GM12878 (cell line): ENCODE data around the gene DSG4. TPM values are rescaled to one million over a fixed set of nuclear protein-coding genes. Genes with fewer than 3 reads are reported as not detected.

Experiments used
- ATAC-seq: fragments of 200-7000 bp; cut with Tn5 transposase; 3 replicates; pipeline ENCODE4 v1.9.1; 2020; ENCODE audit warnings: mild to moderate bottlenecking, moderate library complexity
- BruUV-seq: library from RNA; stranded (reverse); fragments of 400-500 nt; replicated peaks from 2 replicates; lab custom pipeline; 2021; lab: Mats Ljungman, UMichigan
- CTCF ChIA-PET: fragments of 300-600 bp; sonication (Branson Sonifier 250); formaldehyde crosslinking; extraction: SDS; loops from one replicate; lab custom pipeline; 2021; ENCODE audit warnings: inconsistent platforms; lab: Yijun Ruan, JAX
- POLR2A ChIA-PET: fragments of 350-600 bp; formaldehyde crosslinking; extraction: SDS; loops from one replicate; lab custom pipeline; 2021; ENCODE audit warnings: inconsistent platforms; lab: Charles Lee
- RAD21 ChIA-PET: fragments of 300-600 bp; sonication (Branson Sonifier 250); formaldehyde crosslinking; loops from one replicate; lab custom pipeline; 2023; ENCODE audit warnings: antibody characterized with exemption; ENCODE audit not compliant: unreplicated experiment; lab: Charles Lee
- SMC1A ChIA-PET: fragments of 300-600 bp; sonication (Branson Sonifier 250); formaldehyde crosslinking; loops from one replicate; lab custom pipeline; 2023; ENCODE audit not compliant: unreplicated experiment, uncharacterized antibody; lab: Charles Lee
- DNase-seq: peaks from one replicate; pipeline ENCODE4 v3.0.0-alpha.2; 2011; ENCODE audit warnings: low read depth, low spot score
- FAIRE-seq: peaks from 3 replicates; lab custom pipeline; 2011; peaks lifted over from hg19 to GRCh38; lab: Jason Lieb, UNC
- H2AFZ ChIP-seq: 2 replicates; pipeline ENCODE4 v1.6.0; 2011; ENCODE audit warnings: low read depth, low read length, control low read depth; ENCODE audit not compliant: control insufficient read depth
- H3K27ac ChIP-seq: 2 replicates; pipeline ENCODE4 v1.5.1; 2011; ENCODE audit warnings: control low read depth; ENCODE audit not compliant: control insufficient read depth, insufficient read depth
- H3K27me3 ChIP-seq, 2 experiments: replicated peaks in 1 of 2; 2 replicates each; pipeline versions ENCODE4 v1.6.0 to v1.6.1; 2011; ENCODE audit warnings: low read length in 1 of 2; ENCODE audit not compliant: control insufficient read depth in 2 of 2, insufficient read depth in 2 of 2
- H3K36me3 ChIP-seq, 2 experiments: 2 replicates each; pipeline ENCODE4 v1.5.1; 2011; ENCODE audit warnings: low read length in 1 of 2; ENCODE audit not compliant: control insufficient read depth in 2 of 2, insufficient read depth in 2 of 2
- H3K4me1 ChIP-seq: 2 replicates; pipeline ENCODE4 v1.6.1; 2011; ENCODE audit warnings: mild to moderate bottlenecking, low read length, moderate library complexity, mixed read lengths; ENCODE audit not compliant: control insufficient read depth, insufficient read depth
- H3K4me2 ChIP-seq: 2 replicates; pipeline ENCODE4 v1.6.0; 2011; ENCODE audit warnings: control low read depth; ENCODE audit not compliant: control insufficient read depth, insufficient read depth
- H3K4me3 ChIP-seq: fragments of 200-600 bp; sonication (generic); 2 replicates; pipeline ENCODE4 v1.5.1; 2016
- H3K79me2 ChIP-seq: 2 replicates; pipeline ENCODE4 v1.6.0; 2011; ENCODE audit warnings: low read length; ENCODE audit not compliant: control insufficient read depth, insufficient read depth
- H3K9ac ChIP-seq: 2 replicates; pipeline ENCODE4 v1.8.0; 2011; ENCODE audit warnings: low read length, control low read depth, mixed read lengths; ENCODE audit not compliant: control insufficient read depth, insufficient read depth
- H3K9me3 ChIP-seq: replicated peaks from 3 replicates; pipeline ENCODE4 v1.5.1; 2011; ENCODE audit warnings: mild to moderate bottlenecking, low read length; ENCODE audit not compliant: control insufficient read depth, insufficient read depth
- H4K20me1 ChIP-seq: 2 replicates; pipeline ENCODE4 v1.6.0; 2011; ENCODE audit not compliant: control insufficient read depth, insufficient read depth
- NR2C2 ChIP-seq: IDR thresholded peaks from 2 replicates; pipeline ENCODE4 v1.6.1; 2011; ENCODE audit warnings: borderline replicate concordance, low read depth; ENCODE audit not compliant: control insufficient read depth, insufficient read length
- PBX3 ChIP-seq: IDR thresholded peaks from 2 replicates; pipeline ENCODE4 v1.6.1; 2011; ENCODE audit warnings: mild to moderate bottlenecking, low read depth, low read length, moderate library complexity; ENCODE audit not compliant: insufficient replicate concordance
- WGBS: methylation state at CpG from one replicate; pipeline ENCODE4 v1.1.6; 2016; ENCODE audit warnings: low lambda C conversion rate; ENCODE audit not compliant: insufficient replicate concordance, insufficient coverage; ENCODE audit errors: missing lambda C conversion rate; 5-methylcytosine and 5-hydroxymethylcytosine counted together
- in situ Hi-C: fragments of 300-500 bp; cut with MboI; formaldehyde crosslinking; loops from 9 replicates; pipeline ENCODE4 v1.14.3; 2018; ENCODE audit warnings: mixed read lengths
- intact Hi-C: fragments of 100-400 bp; cut with micrococcal nuclease; formaldehyde crosslinking; loops from one replicate; pipeline ENCODE4 v1.14.2; 2022; ENCODE audit not compliant: unreplicated experiment
- polyA plus RNA-seq, 11 experiments: library from polyadenylated mRNA; depleted of rRNA in 4 of 11; unstranded in 6 of 11; stranded (reverse) in 5 of 11; fragments of >200 nt; fragmentation: Nextera tagmentation in 4 of 11; fragmentation: Illumina TruSeq in 1 of 11; extraction: Ambion mirVana in 4 of 11; extraction: Trizol in 1 of 11; gene quantifications; 1 replicate in 1 of 11; 2 replicates in 10 of 11; pipeline versions ENCODE4 v1.2.1 to v1.2.3, GENCODE V29; 2011 to 2016; ENCODE audit warnings: inconsistent platforms in 2 of 11, missing spikeins in 2 of 11, low read depth in 1 of 11
- small RNA-seq: library from RNA; depleted of rRNA; stranded (forward); fragments of <200 nt; gene quantifications from one replicate; pipeline ENCODE3, GENCODE V24; 2014
- total RNA-seq, 4 experiments: library from RNA; depleted of rRNA in 3 of 4; stranded (reverse); fragments of >200 nt in 3 of 4; fragmentation: Illumina TruSeq in 1 of 4; extraction: Trizol in 1 of 4; gene quantifications; 2 replicates each; pipeline versions ENCODE4 v1.2.1 to v1.2.3, GENCODE V29; 2013 to 2021

Gene DSG4
- total and polyA plus RNA-seq, 10 of the 15 experiments (the other 5 are each of a cell fraction or from before 2014, with no cell fraction given) = 0.07 to 0.59 (median 0.17) TPM; not detected in 1

- no peak for TF ChIP-seq PBX3
Observed at GRCh38 chr18:31451625-31452024, 75.0 kb downstream of the DSG4 start (continued).

- no peak overlapping the region for H3K27ac ChIP-seq
- intact Hi-C loops = no loop called here
- no peak for DNase-seq
- no peak overlapping the region for H3K4me2 ChIP-seq
- H2AFZ ChIP-seq = no peak overlapping the region
- no peak for FAIRE-seq
- H3K4me1 ChIP-seq = no peaks in the 10 kb centered on the region
- no peak overlapping the region for H3K9ac ChIP-seq
- no peaks in the 10 kb centered on the region for H3K79me2 ChIP-seq
- SMC1A ChIA-PET = interaction anchor here (0.6 kb wide), 2 partner anchors 42 to 164 kb away, joined by 3 to 4 read pairs; no protein-coding TSS in a partner anchor
- POLR2A ChIA-PET = no interaction called here
- no peaks in the 10 kb centered on the region for H3K27me3 ChIP-seq
- in situ Hi-C loops = no loop called here
- TF ChIP-seq NR2C2 = no peak
- CTCF ChIA-PET = interaction anchor here (0.6 kb wide), 1 partner anchor 108 kb away, joined by 3 read pairs; no protein-coding TSS in a partner anchor
- H3K4me3 ChIP-seq = no peak overlapping the region
- no peaks in the 10 kb centered on the region for H3K36me3 ChIP-seq
- ATAC-seq = no peak
- WGBS = 52% methylated on average over 3 of the region's 3 CpGs
- RAD21 ChIA-PET = interaction anchor here (1.0 kb wide), 1 partner anchor 46 kb away, joined by 5 read pairs; no protein-coding TSS in a partner anchor
- no peaks in the 10 kb centered on the region for H4K20me1 ChIP-seq
- H3K9me3 ChIP-seq = no peaks in the 10 kb centered on the region
- BruUV-seq = no TSS peak
Observed at GRCh38 chr18:31454066-31454708, 77.6 kb downstream of the DSG4 start.

Small RNA genes within 50 kb of the gene (small RNA-seq; reads per million reads assigned to genes)
- gene RF00019 (not detected), gene RNU6-167P (not detected)

Other genes starting within 250 kb of the DSG4 start
- 0.51 and 0.71 TPM in 2 replicates for gene DSC1, start 213.9 kb upstream of the DSG4 start, total RNA-seq (2014; rRNA removed)
- 0.64 and 0.67 TPM in 2 replicates for gene DSC1, start 213.9 kb upstream of the DSG4 start, total RNA-seq (2014; rRNA removed; fragmentation: Illumina TruSeq; extraction: Trizol)
- gene DSC1, start 213.9 kb upstream of the DSG4 start, total RNA-seq (2021) = 0.40 and 0.44 TPM in 2 replicates
- not detected in 2 replicates for gene DSC1, start 213.9 kb upstream of the DSG4 start, polyA plus RNA-seq (2011; rRNA removed)
- 0.40 TPM in 2 replicates for gene DSC1, start 213.9 kb upstream of the DSG4 start, polyA plus RNA-seq (2014; fragmentation: Illumina TruSeq; extraction: Trizol)
- gene DSC1, start 213.9 kb upstream of the DSG4 start, polyA plus RNA-seq (2014; fragmentation: Nextera tagmentation; extraction: Ambion mirVana) = under 1 TPM; 0.35 to 0.84 TPM
- 0.14 and 0.24 TPM in 2 replicates for gene DSC1, start 213.9 kb upstream of the DSG4 start, polyA plus RNA-seq (2014; rRNA removed)
- under 1 TPM; 0.43 to 0.51 TPM for gene DSC1, start 213.9 kb upstream of the DSG4 start, polyA plus RNA-seq (2016; fragmentation: Nextera tagmentation; extraction: Ambion mirVana)
- 4.9 and 5.2 TPM in 2 replicates for gene DSG1, start 58.6 kb upstream of the DSG4 start, total RNA-seq (2014; rRNA removed)
- gene DSG1, start 58.6 kb upstream of the DSG4 start, total RNA-seq (2014; rRNA removed; fragmentation: Illumina TruSeq; extraction: Trizol) = 4.5 and 5.0 TPM in 2 replicates
- 2.8 and 3.9 TPM in 2 replicates for gene DSG1, start 58.6 kb upstream of the DSG4 start, total RNA-seq (2021)
- gene DSG1, start 58.6 kb upstream of the DSG4 start, polyA plus RNA-seq (2011; rRNA removed) = 0.10 TPM in 1 of 2 replicates, not detected in the other
- 3.6 and 4.6 TPM in 2 replicates for gene DSG1, start 58.6 kb upstream of the DSG4 start, polyA plus RNA-seq (2014; fragmentation: Illumina TruSeq; extraction: Trizol)
- under 1 TPM; 0.48 to 0.71 TPM for gene DSG1, start 58.6 kb upstream of the DSG4 start, polyA plus RNA-seq (2014; fragmentation: Nextera tagmentation; extraction: Ambion mirVana)
- gene DSG1, start 58.6 kb upstream of the DSG4 start, polyA plus RNA-seq (2014; rRNA removed) = 1.7 and 2.0 TPM in 2 replicates
- 1 to 10 TPM; 2.3 to 3.5 TPM for gene DSG1, start 58.6 kb upstream of the DSG4 start, polyA plus RNA-seq (2016; fragmentation: Nextera tagmentation; extraction: Ambion mirVana)
- gene DSG3, start 71.0 kb downstream of the DSG4 start, total RNA-seq (2014; rRNA removed) = 0.28 and 0.49 TPM in 2 replicates
- gene DSG3, start 71.0 kb downstream of the DSG4 start, total RNA-seq (2014; rRNA removed; fragmentation: Illumina TruSeq; extraction: Trizol) = 0.36 and 0.41 TPM in 2 replicates
- gene DSG3, start 71.0 kb downstream of the DSG4 start, total RNA-seq (2021) = 0.24 and 0.31 TPM in 2 replicates
- gene DSG3, start 71.0 kb downstream of the DSG4 start, polyA plus RNA-seq (2011; rRNA removed) = 0.01 TPM in 1 of 2 replicates, not detected in the other
- gene DSG3, start 71.0 kb downstream of the DSG4 start, polyA plus RNA-seq (2014; fragmentation: Illumina TruSeq; extraction: Trizol) = 0.27 and 0.34 TPM in 2 replicates
- gene DSG3, start 71.0 kb downstream of the DSG4 start, polyA plus RNA-seq (2014; fragmentation: Nextera tagmentation; extraction: Ambion mirVana) = under 1 TPM; 0.05 to 0.14 TPM
- 0.16 and 0.32 TPM in 2 replicates for gene DSG3, start 71.0 kb downstream of the DSG4 start, polyA plus RNA-seq (2014; rRNA removed)
- gene DSG3, start 71.0 kb downstream of the DSG4 start, polyA plus RNA-seq (2016; fragmentation: Nextera tagmentation; extraction: Ambion mirVana) = under 1 TPM; 0.21 to 0.31 TPM
- gene DSG2, start 121.4 kb downstream of the DSG4 start, total RNA-seq (2014; rRNA removed) = 23.7 and 26.1 TPM in 2 replicates
- 35.7 and 39.3 TPM in 2 replicates for gene DSG2, start 121.4 kb downstream of the DSG4 start, total RNA-seq (2014; rRNA removed; fragmentation: Illumina TruSeq; extraction: Trizol)
- gene DSG2, start 121.4 kb downstream of the DSG4 start, total RNA-seq (2021) = 30.5 and 30.9 TPM in 2 replicates
- 40.5 and 48.9 TPM in 2 replicates for gene DSG2, start 121.4 kb downstream of the DSG4 start, polyA plus RNA-seq (2011; rRNA removed)
- gene DSG2, start 121.4 kb downstream of the DSG4 start, polyA plus RNA-seq (2014; fragmentation: Illumina TruSeq; extraction: Trizol) = 46.2 and 53.5 TPM in 2 replicates
- gene DSG2, start 121.4 kb downstream of the DSG4 start, polyA plus RNA-seq (2014; fragmentation: Nextera tagmentation; extraction: Ambion mirVana) = 10 to 100 TPM; 11.7 to 12.7 TPM
- 23.1 and 28.5 TPM in 2 replicates for gene DSG2, start 121.4 kb downstream of the DSG4 start, polyA plus RNA-seq (2014; rRNA removed)
- gene DSG2, start 121.4 kb downstream of the DSG4 start, polyA plus RNA-seq (2016; fragmentation: Nextera tagmentation; extraction: Ambion mirVana) = 10 to 100 TPM; 25.2 to 27.4 TPM
- not detected in 2 replicates for gene TTR, start 215.1 kb downstream of the DSG4 start, total RNA-seq (2014; rRNA removed)
- not detected in 2 replicates for gene TTR, start 215.1 kb downstream of the DSG4 start, total RNA-seq (2014; rRNA removed; fragmentation: Illumina TruSeq; extraction: Trizol)
- gene TTR, start 215.1 kb downstream of the DSG4 start, total RNA-seq (2021) = 0.93 and 1.2 TPM in 2 replicates
- not detected in 2 replicates for gene TTR, start 215.1 kb downstream of the DSG4 start, polyA plus RNA-seq (2011; rRNA removed)
- gene TTR, start 215.1 kb downstream of the DSG4 start, polyA plus RNA-seq (2014; fragmentation: Illumina TruSeq; extraction: Trizol) = not detected in 2 replicates
- under 1 TPM in 1 of 2 experiments, not detected in 1; 0.05 TPM for gene TTR, start 215.1 kb downstream of the DSG4 start, polyA plus RNA-seq (2014; fragmentation: Nextera tagmentation; extraction: Ambion mirVana)
- gene TTR, start 215.1 kb downstream of the DSG4 start, polyA plus RNA-seq (2014; rRNA removed) = not detected in 2 replicates
- gene TTR, start 215.1 kb downstream of the DSG4 start, polyA plus RNA-seq (2016; fragmentation: Nextera tagmentation; extraction: Ambion mirVana) = not detected